Measurements from ENCODE around the gene KRT222.

KRT222 gene

DNA sequence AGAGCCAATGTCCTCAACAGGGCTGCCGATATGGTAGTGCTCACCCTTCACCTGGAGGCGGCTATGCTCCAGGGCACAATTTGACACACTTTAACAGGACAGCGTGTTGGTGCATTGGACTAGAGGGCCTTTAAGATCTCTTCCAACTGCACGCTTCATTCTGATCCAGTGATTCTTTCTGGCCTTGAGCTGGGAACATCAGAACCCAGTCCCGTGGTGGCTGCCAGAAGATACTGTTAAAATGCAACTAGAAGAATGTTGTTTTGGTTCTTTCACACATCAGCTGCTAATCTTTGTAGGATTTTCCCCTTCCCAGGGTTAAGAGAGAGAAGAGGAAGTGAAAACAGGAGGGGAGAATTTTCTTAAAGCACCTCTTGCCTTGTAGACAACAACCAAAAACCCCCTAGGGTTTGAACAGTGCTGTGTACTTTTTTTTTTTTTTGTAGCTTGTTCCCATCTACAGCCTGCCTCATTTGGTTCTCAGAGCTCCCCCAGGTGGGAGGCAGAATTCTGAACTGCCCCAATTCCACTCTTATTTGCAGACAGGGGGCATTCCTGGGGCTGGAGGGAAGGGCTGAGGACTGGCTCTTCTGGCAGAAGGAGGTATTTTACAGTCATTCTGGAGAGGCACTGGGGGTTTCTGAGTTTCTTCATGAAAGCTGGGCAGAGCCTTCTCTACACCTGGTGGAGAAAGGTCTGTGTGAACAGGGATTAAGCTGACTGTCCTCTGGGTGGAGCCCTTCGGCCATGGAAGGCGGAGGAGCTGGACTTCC, 49.7 kb downstream of the KRT222 start:
- no peaks in the 10 kb centered on the region for H3K27me3 ChIP-seq
- TF ChIP-seq Cebpa-rat (IDR thresholded peaks at IDR 0.05): no peak
- no peaks in the 10 kb centered on the region for H3K36me3 ChIP-seq
- peak overlapping the region in 10 of 11 experiments; percentile 23 to 76 (median 56); a peak in 18 of 22 replicates for H3K27ac ChIP-seq
- no peak overlapping the region; a peak in 1 of 20 replicates for H3K4me3 ChIP-seq
- H3K4me2 ChIP-seq: peak overlapping the region; percentile 40 to 84 (median 74)
- H3K4me1 ChIP-seq: peaks cover 35 to 63% (median 52%) of the 10 kb centered on the region in 10 experiments
- peak overlapping the region in 8 of 11 experiments; percentile 1 to 63 (median 36); a peak in 8 of 22 replicates for H3K9ac ChIP-seq
- no peaks in the 10 kb centered on the region for H4K20me1 ChIP-seq
- H3K9me3 ChIP-seq (replicated peaks in 1 of 11): no peaks in the 10 kb centered on the region

DNA sequence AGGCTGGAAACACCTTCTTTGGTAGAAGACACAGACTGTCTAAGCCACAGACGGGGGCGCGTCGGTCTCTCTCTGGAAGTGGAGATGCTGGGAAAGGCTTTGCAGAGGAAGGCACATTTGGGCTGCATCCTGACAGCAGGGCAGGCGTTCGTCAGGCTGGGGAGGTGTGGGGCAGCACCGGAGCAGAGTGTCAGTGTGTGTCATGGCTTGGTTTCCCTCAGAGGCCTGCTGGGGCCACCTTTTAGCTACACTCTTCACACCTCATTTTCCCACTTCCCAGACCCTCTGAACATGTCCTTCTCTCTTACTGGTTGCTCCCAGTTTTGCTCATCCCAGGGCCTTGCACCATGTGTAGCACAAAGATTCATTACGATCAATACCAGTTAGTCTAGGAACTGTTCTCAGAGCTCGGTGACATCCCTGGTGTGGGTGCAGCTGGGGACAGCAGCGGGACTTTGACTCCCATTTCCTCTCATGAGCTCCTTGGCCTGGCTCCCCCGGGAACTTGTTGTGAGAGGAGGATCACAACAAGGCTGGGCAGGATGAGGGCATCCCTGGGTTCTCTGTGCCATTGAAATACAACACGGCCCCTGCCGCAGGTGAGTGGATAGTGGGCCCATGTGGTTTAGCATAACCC, 50.4 kb downstream of the KRT222 start:
- peak overlapping the region in 5 of 11 experiments; percentile 1 to 63 (median 39); a peak in 4 of 22 replicates for H3K9ac ChIP-seq
- H3K4me3 ChIP-seq: no peak overlapping the region
- no peaks in the 10 kb centered on the region for H3K27me3 ChIP-seq
- H3K4me1 ChIP-seq: peaks cover 28 to 56% (median 45%) of the 10 kb centered on the region in 10 experiments
- H3K4me2 ChIP-seq: peak overlapping the region; percentile 40 to 84 (median 74)
- H3K36me3 ChIP-seq: no peaks in the 10 kb centered on the region
- no peaks in the 10 kb centered on the region for H4K20me1 ChIP-seq
- no peak for TF ChIP-seq Cebpa-rat (IDR thresholded peaks at IDR 0.05)
- peak overlapping the region in 10 of 11 experiments; percentile 23 to 76 (median 56); a peak in 18 of 22 replicates for H3K27ac ChIP-seq
- no peaks in the 10 kb centered on the region for H3K9me3 ChIP-seq (replicated peaks in 1 of 11)

DNA sequence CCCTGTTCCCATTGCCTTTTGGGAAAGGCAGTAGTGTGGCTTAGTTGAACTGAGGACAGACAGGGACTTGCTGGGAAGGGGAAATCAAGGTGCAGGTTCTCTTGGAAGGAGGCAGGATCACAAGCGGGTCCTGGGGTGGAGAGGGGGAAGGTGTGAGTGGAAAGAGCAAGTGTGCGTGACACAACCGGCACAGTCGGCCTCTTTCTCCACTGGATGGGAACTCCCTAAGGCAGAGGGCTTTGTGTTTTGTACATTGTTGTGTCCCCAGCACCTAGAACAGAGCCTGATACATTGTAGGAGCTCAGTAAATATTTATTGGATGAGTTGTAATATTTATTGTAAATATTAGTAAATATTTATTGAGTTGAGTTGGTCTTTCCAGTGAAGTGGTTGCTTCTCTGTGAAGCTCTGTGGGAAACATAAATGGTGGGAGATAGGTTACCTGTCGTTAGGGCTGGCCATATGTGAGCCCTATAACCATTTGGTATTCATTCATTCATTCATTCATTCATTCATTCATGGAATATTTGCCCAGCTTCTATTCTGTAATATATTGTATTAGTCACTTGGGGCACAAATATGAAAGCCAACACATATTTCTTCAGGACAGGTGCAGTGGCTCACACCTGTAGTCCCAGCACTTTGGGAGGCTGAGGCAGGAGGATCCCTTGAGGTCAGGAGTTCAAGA, 51.4 kb downstream of the KRT222 start:
- peak overlapping the region in 1 of 11 experiments; percentile 64; a peak in 1 of 22 replicates for H3K27ac ChIP-seq
- H3K4me3 ChIP-seq: no peak overlapping the region
- peak overlapping the region in 2 of 11 experiments; percentile 82 to 83; a peak in 3 of 22 replicates for H3K4me2 ChIP-seq
- H3K27me3 ChIP-seq: no peaks in the 10 kb centered on the region
- H3K36me3 ChIP-seq: no peaks in the 10 kb centered on the region
- H4K20me1 ChIP-seq: no peaks in the 10 kb centered on the region
- H3K4me1 ChIP-seq: peaks cover 23 to 47% (median 39%) of the 10 kb centered on the region in 10 experiments
- H3K9ac ChIP-seq: no peak overlapping the region
- TF ChIP-seq Cebpa-rat (IDR thresholded peaks at IDR 0.05): no peak
- no peaks in the 10 kb centered on the region for H3K9me3 ChIP-seq (replicated peaks in 1 of 11)

DNA sequence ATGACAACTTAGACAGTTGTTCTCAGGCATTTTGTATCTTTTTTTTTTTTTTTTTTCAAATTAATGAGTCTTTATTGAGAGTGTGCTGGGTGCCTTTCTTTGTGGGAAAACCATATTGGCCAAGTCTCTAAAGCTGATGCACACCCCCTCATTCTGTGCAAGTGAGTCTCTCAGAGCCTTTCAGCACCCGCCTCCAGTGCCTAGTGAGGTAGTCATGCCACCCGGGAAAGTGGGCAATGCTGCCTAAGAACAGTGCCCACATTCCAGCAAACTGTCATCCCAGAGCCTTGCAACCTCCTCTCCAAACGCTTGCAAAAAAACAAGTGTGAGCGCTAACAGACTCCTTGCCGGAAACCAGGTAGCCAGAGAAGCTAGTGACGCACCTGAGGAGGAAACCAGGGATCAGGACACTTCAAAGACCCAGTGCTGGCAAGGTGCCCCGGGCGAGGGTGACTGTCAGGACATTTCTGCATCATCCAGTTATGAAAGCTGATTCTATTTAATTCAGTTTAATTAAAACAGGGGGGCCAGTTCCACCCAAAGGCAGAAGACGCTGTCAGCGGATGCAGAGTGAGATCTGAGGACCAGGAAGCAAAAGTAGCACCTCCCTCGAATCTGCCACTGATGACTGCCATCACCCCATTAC, 52.3 kb downstream of the KRT222 start:
- H3K4me1 ChIP-seq: peaks cover 23 to 40% (median 34%) of the 10 kb centered on the region in 10 experiments
- H4K20me1 ChIP-seq: no peaks in the 10 kb centered on the region
- H3K4me2 ChIP-seq: no peak overlapping the region
- H3K9me3 ChIP-seq (replicated peaks in 1 of 11): no peaks in the 10 kb centered on the region
- no peak overlapping the region for H3K4me3 ChIP-seq
- H3K9ac ChIP-seq: no peak overlapping the region
- H3K36me3 ChIP-seq: no peaks in the 10 kb centered on the region
- no peak for TF ChIP-seq Cebpa-rat (IDR thresholded peaks at IDR 0.05)
- H3K27ac ChIP-seq: no peak overlapping the region
- no peaks in the 10 kb centered on the region for H3K27me3 ChIP-seq

DNA sequence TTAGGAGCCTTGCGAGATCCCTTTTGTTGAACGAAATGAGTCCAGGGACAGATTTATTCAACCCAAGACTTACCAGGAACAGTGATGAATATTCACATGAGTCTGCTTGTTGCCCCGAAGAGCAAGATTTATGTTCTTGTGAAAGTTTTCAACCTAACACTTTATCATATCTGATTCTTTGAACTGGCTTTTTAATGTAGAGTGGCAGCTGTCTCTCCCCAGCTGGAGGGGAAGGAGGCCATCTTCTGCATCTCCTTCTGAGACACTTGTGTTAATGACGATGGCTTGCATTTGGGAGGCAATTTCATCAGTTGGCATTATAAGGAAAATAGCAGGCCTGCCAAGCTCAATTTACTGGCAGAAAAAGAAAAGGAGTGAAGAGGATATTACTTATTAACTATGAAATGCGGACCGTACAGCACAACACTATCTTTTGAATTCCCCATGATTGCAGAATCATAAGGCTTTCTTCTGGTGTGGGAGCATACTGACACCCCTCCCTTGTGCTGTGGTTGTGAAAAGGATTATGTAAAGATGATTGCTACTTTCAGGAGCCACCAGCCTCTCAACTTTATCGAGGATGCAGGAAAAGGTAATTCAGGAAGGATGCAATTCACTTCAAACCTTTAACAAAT, 53.0 kb downstream of the KRT222 start:
- H3K9ac ChIP-seq: no peak overlapping the region
- no peaks in the 10 kb centered on the region for H4K20me1 ChIP-seq
- no peaks in the 10 kb centered on the region for H3K27me3 ChIP-seq
- H3K4me2 ChIP-seq: no peak overlapping the region
- H3K9me3 ChIP-seq (replicated peaks in 1 of 11): no peaks in the 10 kb centered on the region
- H3K4me1 ChIP-seq: peaks cover 20 to 39% (median 27%) of the 10 kb centered on the region in 10 experiments
- H3K36me3 ChIP-seq: no peaks in the 10 kb centered on the region
- TF ChIP-seq Cebpa-rat (IDR thresholded peaks at IDR 0.05): no peak
- H3K27ac ChIP-seq: no peak overlapping the region
- H3K4me3 ChIP-seq: no peak overlapping the region

DNA sequence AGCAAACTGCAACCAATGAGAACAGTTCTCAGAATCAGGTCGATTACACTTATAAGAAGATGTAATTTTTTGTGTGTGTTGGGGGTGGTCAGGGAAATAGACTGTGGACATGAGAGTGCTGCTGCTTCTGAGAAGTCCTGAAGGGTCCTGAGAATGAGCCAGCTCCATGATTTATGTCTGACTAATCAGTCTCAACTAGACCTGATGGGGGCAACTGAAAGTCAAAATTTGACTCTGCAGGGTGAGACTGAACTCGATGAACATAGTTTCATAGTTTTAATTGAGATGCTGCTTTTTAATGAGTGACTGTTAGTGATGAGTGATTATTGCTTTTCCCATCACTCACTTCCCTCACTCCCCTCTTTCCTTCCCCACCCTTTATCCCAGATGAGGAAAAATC, 54.6 kb downstream of the KRT222 start:
- Histone ChIP-seq H3K4me1 (peaks cover 10 to 23% (median 12%) of the 10 kb centered on the region in 10 experiments), H3K4me3 (no peak overlapping the region), H3K4me2 (no peak overlapping the region), H3K36me3 (no peaks in the 10 kb centered on the region), H4K20me1 (no peaks in the 10 kb centered on the region), H3K9me3 (replicated peaks in 1 of 11) (no peaks in the 10 kb centered on the region), H3K27ac (no peak overlapping the region), H3K27me3 (no peaks in the 10 kb centered on the region), H3K9ac (no peak overlapping the region)
- TF ChIP-seq Cebpa-rat (IDR thresholded peaks at IDR 0.05): no peak

DNA sequence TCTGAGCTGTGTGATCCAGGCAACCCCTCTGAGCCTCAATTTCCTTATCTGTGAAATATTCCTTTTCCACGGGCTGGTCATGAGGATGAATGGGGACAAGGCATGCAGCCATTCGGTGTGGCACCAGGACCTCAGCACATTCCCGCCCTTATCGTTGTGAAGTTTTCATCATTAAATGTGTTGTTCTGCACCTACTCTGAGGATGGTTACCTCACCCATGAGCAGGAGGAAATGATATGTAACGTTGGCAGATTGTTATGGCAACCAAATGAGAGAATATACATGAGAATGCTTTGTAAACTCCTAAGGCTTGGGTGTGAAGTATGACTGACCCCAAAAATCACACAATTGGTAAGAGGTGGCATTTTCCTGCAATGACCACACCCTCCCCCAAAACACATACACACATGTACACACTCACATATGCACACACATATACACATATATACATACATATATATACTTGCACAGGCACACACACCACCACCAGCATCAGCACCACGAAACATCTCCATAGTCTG, 56.9 kb downstream of the KRT222 start:
- H3K27me3 ChIP-seq: no peaks in the 10 kb centered on the region
- no peak for TF ChIP-seq Cebpa-rat (IDR thresholded peaks at IDR 0.05)
- peaks cover 0 to 7% (median 3%) of the 10 kb centered on the region in 10 experiments; a peak in 11 of 20 replicates for H3K4me1 ChIP-seq

DNA sequence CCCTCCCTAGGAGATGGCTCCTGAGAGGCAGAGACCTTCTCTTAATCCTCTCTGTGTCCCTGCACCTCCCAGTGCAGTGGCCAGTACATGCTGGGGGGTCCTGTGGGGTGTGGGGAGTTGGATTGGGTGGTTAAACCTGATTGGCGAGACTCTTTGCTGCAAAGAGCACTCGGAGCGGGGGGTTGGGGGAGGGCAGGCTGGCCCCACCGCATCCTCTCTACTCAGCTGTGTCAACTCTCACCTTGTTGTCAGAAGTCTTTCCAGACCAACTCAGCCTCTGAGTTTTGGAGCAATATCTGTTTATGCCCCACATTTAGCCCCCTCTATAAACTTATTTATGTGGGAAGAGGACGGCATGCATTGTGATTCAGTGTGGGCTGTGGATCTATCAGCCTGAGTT, 57.3 kb downstream of the KRT222 start:
- Histone ChIP-seq H3K4me3 (no peak overlapping the region), H3K27me3 (no peaks in the 10 kb centered on the region), H3K27ac (no peak overlapping the region), H3K36me3 (no peaks in the 10 kb centered on the region), H3K9ac (no peak overlapping the region), H4K20me1 (no peaks in the 10 kb centered on the region), H3K4me1 (peaks cover 0 to 8% (median 7%) of the 10 kb centered on the region in 10 experiments; a peak in 13 of 20 replicates), H3K9me3 (replicated peaks in 1 of 11) (no peaks in the 10 kb centered on the region), H3K4me2 (peak overlapping the region in 1 of 11 experiments; percentile 28; a peak in 2 of 22 replicates)
- no peak for TF ChIP-seq Cebpa-rat (IDR thresholded peaks at IDR 0.05)

More for the DNA sequence above, 56.9 kb downstream of the KRT222 start:
- Histone ChIP-seq H3K36me3 (no peaks in the 10 kb centered on the region), H3K4me3 (no peak overlapping the region), H3K9ac (no peak overlapping the region), H3K4me2 (no peak overlapping the region), H3K9me3 (replicated peaks in 1 of 11) (no peaks in the 10 kb centered on the region), H3K27ac (no peak overlapping the region), H4K20me1 (no peaks in the 10 kb centered on the region)

Data from BLaER1 treated with 17β-estradiol and CSF1 and Interleukin-3, amounts not matched to agents 10 nM and 100 nM (cell line).